HUDEP-2 (cell line): ENCODE measurements around the gene TEX53.

Experiments used
- DNase-seq, 76 experiments: peaks; one replicate each; lab custom pipeline; 2025; ENCODE audit not compliant: unreplicated experiment in 76 of 76; lab: John Stamatoyannopoulos, UW

TEX53 gene

DNA sequence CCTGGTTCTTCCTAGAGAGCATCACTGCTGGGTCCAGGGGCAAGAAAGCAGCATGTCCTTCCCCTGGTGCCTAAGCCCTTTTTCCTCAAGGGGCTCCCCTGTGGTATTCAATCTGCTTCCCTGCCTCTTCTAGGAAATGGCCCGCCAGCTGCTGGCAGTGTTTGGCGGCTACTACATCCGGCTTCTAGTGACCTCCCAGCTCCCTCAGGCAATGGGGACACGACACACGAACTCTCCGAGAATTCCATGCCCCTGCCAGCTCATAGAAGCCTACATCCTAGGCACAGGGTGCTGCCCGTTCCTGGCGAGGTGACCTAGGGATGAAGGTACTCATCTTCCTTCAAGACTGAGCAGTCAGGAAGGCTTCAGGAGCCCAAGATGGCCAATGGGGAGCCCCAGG is 14.6 kb downstream of the TEX53 start:
- no peak for DNase-seq

DNA sequence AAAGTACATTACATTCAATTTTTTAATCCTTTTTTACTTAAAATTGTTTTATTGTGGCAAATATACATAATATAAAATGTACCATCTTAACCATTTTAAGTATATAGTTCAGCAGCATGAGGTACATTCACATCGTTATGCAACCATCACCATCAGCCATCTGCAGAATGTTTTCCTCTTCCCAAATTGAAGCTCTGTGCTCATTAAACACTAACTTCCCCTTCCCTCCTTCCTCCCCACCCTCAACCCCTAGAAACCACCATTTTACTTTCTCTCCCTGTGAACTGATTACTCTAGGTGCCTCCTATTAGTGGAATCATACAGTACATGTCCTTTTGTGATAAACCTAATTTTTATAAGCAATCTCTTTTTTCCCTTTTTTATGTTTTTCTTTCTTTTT is 15.6 kb downstream of the TEX53 start:
- DNase-seq, result no peak

DNA sequence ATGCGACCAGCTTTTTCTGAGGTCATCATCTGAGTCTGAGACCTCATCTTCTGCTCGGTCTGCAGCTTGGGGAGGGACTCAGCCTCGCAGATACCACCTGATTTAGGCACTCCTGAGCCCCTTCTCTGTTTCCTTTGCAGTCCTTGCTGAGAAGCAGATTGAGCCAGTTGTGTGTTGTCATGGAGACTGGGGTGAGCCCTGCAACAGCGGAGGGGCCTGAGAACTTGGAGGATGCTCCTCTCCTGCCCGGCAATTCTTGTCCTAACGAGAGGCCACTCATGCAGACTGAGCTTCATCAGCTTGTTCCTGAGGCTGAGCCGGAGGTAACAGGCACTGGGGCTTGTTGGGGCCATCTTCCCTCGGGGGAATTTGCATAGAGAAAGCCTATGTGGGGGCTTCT is 19.2 kb downstream of the TEX53 start:
- DNase-seq, result no peak

DNA sequence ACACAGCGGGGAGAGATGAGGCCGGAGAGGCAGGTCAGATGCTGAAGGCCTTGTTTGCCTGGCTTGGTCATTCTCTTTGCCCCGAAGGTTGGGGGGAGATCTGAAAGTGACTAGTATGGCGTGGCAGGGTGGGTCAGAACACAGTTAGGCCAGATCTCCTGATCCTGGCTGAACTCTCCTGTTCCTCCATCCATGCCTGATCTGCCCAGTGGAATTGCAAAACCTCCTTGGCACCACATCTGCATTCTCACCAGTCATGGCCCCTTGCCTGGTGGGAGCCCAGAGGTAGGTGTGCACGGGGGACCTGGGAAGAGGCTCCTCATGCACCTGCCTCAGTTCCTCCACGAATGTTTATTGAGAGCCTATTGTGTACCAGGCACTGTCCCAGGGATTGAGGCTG is 23.2 kb downstream of the TEX53 start:
- no peak for DNase-seq

DNA sequence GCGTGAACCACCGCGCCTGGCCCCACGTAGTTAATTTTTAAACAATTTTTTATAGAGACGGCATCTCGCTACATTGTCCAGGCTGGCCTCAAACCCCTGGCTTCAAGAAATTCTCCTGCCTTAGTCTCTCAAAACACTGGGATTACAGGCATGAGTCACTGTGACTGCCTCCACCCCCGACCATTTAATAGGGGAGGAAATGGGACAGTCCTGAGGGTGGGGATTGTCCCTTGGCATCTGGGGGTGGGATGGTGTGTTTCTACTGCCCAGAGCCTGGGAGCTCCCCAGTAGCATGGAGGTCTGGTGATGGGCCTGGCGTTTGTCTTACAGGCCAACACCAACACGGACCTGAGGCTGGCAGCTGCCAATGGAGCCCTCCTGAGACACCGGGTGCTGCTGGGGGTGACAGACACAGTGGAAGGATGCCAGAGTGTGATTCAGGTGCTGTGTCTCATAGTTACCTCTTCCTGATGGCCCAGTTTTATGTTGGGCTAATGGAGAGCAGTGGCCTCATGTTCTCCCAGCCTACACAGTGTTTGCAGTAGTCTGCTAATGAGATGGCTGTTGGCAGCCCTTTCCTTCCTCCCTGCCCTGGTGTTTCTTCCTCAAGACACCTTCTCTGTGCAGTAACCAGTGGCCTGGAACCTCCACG is 24.0 kb downstream of the TEX53 start:
- DNase-seq, result no peak

DNA sequence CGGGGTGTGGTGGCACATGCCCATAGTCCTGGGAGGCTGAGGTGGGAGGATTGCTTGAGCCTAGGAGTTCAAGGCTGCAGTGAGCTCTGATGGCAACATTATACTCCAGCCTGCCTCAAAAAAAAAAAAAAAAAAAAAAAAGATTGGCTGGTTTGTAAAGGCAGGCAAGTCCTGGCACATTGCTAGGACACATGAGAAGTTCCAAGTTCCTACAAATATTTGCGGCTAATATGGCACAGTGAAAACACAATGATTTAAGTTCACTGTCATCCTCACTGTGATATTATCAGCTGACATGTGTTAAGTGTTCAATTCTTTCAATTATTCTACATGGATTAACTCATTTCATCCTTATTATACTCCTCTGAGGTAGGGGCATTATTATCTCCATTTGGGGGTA is 26.4 kb downstream of the TEX53 start:
- DNase-seq, result no peak

DNA sequence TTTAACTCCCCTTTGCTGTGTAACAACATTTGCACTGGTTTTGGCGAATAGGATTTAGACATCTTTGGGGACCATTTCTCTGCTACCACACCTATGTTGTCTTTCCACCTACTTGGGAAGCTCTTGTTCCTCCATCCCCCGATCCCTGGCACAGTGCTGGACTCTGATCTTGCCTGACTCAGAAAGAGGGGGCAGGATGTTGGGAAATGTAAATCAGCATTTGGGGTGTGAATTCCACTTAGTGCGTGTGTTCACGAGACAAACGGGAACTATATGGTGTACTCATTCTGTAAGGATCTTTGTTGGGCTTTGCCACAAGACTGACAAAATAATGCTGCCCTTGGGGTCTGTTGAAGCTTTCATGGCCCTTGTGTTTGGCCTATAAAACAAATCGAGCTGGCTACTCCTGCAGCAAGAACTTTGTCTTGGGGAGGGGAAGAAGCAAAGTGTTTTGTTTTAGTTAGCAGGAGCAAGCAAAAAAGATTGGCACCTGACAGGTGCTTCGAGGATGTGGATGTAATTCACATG is 28.0 kb downstream of the TEX53 start:
- DNase-seq, result no peak

DNA sequence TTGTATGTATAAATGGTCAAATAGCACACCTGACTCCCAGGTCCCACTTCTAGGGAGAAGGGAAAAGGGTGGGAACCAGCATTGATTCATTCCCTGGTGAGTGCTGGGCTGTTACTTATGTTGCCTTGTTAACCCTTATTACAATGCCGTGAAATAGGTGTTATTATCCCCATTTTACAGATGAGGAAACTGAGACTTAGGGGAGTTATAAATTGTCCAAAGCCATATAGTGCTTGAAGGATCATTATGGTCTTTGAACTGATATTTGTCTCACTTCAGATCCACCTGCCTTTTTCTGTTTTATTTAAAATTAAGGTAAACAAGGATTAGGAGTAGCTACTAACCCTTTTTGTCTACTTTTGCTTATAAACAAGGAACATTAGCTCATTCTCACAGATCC is 30.1 kb downstream of the TEX53 start:
- DNase-seq, result no peak

DNA sequence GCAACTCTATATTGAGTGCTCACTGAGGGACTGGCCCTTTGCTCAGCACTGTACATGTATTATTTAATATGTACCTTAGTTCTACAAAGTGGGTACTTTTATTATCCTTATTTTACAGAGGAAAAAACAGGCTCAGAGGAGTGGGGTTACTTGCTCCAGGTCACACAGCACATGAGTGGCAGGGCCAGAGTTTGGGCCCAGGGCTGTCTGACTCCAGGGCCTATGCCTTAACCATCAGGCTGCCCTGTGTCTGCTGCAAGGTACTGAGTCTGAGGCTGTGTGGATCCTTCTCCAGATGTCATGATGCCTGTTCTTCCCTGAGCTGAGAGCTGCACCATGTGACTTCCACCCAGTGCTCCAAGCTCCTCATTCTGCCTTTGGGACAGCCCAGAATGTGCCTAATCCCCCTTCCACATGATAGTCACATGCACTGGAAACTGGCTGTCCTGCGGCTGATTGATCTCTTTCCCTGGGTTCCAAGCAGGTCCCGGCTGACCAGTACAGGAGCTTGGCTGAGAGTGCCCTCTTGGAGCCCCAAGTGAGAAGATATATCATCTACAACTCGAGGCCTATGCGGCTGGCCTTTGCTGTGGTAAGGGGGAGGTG is 31.1 kb downstream of the TEX53 start:
- DNase-seq, result no peak

DNA sequence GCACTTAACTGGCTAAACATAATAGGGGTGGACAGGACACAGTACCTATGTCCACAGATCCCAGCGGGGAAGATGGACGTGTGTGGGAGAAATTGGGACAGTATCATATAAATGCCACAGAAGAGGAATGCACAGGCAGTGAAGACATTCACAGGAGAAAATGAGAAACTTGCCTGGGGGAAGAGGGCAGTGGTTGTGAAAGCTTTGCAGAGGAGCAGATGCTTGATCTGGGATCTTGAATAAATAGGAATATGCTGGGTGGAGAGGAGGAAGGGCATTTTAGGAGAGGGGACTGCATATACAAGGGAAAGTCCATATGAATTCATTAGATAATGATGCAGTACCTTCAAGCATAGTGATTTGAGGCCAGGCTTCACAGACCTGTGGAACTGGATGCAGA is 32.9 kb downstream of the TEX53 start:
- DNase-seq, result no peak

DNA sequence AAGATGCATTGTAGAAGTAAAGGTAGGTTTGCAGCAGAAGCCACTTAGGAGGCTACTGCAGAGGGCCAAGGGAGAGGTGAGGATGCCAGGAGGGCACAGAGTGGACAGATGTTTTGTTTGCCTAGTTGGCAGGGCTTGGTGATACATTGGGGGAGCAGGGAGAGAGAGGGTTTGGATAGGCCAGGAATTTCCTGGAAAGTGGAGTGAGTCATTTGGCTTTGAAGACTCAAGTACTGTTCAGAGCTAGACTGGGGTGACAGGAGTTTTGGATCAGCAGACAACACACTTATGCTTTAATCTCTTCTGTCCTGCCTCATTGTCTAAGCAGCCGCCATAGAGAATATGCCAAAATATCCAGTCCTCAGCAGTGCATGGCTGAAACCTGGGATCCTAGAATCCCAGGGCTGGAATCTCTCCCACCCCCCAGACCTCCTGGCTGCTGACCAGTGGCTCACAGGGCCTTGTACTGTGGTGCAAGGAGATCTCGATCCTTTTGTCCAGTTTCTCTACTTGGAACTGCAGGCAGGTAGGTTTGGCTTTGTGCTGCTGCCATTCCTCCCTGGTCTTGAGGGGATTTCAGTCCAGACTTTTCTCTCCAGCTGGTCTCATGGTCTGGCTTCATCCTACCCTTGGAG is 35.5 kb downstream of the TEX53 start:
- no peak for DNase-seq

DNA sequence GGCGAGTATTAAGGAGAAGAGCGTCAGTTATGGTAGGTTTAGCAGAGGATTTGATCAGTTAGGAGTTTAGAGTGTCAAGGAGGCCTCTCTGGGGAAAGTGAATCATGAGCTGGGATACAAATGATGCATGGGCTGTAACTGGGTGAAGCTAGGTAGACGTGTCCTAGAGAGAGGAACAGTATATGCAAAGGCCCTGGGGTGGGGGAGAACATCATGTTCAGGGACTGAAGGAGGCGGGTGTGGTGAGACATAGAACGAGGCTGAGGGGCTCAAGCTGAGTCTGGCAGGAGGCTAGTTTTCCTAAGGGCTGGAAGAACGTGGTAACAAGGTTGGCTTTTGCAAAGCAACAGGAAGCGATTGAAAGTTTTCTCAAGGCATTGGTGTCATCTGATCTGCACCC is 36.0 kb downstream of the TEX53 start:
- DNase-seq, result no peak

DNA sequence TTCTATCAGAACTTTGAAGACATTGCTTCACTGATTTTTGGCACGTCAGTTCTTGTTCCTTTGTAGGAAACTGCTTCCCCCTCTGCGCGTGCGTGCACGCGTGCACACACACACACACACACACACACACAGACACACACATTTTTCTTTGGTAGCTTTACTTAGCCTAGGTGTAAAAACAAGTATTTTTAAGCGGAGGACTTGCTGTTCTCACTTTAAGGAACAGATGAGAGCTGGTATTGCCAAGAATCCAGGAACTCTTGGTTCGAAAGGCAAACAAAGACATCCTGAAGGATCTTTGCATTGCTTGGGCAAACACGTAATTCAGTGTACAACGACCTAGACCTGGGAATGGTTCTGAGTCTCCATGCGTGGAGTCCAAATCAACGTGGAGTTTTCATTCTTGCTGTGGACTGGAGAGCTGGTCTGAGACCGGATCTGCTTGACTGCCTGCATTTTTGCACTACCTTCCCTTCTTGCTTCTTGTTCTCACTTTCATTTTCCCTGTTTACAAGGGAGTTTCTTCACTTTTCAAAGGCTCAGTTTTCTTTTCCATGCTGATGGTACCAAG is 38.3 kb downstream of the TEX53 start:
- DNase-seq, result no peak

DNA sequence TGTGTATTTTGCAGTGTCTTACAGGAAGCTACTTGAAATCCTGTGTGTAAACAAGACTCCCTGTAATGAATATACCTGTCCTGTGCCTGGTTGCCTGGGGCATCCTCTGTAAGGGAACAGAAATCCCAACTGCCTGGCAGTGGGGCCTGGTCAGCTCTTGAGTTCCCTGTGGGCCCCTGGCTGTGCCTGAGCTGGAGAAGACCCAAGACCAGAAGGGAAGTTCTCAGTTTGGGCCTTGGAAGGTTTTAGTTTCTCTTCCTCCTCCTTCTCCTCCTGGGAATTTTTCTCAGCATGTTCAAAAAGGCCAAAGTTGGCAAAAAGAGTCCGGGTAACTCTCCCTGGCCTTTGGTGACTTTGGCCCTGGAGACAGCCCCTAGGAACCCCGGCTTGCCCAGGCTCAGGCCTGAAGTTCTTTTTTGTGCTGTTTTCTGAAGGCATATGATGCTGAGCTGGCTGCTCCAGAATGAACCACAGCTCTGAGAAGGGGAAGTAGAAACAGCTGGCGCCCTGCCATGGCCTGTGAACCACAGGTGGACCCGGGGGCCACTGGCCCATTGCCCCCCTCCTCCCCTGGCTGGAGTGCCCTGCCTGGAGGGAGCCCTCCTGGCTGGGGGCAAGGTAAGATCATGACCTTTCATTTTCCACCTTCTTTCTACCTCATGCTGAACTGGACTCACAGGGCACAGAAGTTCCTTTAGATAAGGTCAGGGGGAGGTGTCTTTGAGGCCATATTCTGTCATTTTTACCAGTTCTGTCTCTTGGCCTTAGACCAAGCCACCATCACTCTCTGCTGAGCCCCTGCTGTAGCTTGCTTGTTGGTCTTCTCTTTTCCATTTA is 40.7 kb downstream of the TEX53 start:
- DNase-seq, result peak in 72 of 76 experiments; percentile 4 to 89 (median 58)

DNA sequence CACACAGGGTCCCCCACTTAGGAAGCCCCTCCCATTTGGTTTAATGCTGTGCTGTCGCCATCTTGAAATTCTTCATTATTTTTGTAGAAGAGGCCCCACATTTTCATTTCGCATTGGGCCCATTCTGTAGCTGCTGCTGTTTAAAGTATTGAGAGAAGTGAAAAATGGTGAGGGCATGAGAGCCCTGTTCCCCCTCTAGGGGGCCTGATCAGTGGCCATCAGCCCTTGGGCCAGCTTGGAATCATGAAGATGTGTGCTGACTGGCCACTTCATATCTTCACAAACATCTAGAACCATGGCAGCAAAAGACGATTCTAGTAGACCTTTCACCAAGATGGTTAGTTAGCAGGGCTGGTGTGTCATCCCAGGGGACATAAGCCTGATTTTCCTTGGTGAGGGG is 43.2 kb downstream of the TEX53 start:
- no peak for DNase-seq

DNA sequence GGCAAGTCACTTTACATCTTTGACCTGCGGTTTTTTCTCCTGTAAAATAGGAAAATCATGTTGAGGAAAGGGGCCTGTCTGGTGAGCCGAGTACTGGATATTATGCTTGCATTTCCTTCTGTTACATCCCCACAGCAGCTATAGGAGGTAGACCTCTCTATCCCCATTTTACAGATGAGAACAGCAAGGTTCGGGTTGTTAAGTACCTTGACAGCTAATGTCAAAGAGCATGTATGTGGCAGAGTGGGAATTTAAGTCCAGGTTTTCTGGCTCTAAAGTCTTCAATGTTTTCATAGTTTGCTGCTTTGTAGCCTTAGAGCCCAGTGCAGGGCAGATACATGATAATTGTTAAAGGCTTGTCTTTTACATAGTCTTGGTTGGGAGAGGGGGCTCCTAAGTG is 43.7 kb downstream of the TEX53 start:
- no peak for DNase-seq

DNA sequence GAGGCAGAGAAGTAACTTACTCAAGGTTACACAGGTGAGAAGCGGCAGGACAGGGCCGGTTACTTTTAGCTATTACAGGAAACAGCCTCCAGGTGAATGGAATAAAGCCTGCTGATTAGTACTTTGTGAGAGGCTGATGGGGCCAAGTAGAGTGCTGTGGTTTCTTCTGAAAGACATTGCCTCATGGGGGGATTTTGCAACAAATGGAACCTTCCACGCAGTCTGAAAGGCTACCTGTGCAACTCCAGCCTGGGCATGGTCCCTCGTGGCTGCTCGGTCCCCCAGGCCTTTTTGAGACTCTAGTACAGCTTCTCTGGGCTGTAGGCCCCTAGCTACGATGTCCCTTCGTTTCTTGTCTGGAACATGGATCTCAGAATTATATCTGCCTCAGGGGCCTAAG is 44.5 kb downstream of the TEX53 start:
- peak in 1 of 76 experiments; percentile 3 for DNase-seq

DNA sequence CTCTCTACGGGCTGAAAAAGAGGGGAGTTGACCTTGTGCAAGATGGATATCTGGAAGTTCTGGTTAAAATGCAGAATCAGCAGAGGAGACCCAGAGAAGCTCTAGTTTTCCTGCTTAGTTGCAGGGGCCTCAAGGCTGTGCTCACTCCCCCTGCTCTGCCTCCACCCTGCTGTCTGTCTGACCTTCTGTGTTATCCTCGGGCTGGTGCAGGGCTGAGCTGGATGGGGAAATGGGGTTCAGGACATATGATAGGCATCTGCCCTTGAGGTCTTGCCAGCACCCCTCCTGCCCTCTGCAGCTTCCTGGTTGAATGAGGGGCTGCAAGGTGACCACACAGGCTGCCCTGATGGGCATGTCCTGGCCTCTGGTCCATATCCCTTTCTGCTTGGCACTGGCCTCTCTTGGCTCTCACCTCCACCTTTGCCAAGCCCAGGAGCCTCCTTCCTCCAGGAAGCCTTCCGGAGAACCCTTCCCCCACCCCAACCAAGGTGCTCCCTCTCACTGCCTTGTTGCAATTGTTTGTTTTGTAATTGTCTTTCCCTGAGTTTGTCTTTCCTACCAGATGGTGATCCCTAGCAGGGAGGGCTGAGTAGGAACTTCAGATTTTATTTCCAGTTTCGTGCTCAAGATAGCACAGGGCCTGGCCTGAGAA is 45.2 kb downstream of the TEX53 start:
- peak in 1 of 76 experiments; percentile 5 for DNase-seq

DNA sequence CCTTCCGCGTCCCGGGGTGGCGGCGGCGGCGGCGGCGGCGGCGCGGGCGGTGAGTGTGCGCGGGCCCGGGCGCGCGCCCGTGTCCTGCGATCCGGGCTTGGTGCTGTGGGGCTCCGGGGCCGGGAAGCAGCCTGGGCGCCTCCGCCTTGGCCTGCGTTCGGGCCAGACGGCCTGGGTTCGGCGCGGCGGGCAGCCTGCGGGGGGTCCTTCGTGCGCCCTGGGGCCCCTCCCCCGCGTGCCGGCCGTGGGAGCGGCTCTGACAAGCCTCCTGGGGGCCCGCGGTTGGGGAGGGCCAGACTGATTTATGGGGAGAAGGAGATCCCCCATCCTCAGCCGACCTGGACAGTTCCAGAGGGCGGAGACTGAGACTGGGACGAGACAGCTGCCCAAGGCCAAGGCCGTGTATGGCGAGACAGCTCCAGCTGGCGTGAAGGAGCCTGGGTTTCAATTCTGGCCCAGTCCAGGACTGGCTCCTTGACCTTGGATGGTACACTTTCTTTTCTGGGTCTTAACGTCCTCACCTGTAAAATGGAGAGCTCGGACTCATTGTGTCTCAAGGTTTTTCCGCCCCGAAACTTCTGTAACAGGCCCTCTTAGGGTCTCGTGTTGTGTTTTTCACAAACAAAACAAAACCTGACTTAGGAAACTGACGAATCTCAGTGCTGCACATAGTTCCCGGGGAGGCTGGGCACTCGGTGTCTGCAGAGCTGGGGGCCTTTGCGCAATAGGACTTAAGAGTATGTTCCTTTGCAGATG is 45.9 kb downstream of the TEX53 start:
- peak in 43 of 76 experiments; percentile 15 to 69 (median 30) for DNase-seq

DNA sequence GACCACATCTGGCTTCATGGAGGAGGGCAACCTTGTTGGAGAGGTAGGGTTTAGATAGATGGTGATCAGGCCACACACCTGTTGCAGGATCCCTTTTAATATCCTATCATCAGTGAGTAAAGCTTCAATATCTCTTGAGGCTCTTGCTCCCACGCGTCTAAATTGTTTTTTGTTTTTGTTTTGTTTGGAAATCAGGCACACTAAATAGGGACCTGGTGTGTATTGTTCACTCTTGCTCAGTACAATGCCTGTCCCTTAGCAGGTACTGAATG is 49.1 kb downstream of the TEX53 start:
- DNase-seq, result no peak
